Left forelimb (tissue), 1 donor: ENCODE measurements around the gene SETX.

Experiments used
- DNase-seq: peaks from one replicate; pipeline ENCODE4 v3.0.0-alpha.2; 2018; ENCODE audit warnings: low spot score

Gene SETX

GRCh38 chr9:132239999-132240840 is 114.6 kb downstream of the SETX start:
- DNase-seq: no peak

GRCh38 chr9:132239518-132239917 is 115.3 kb downstream of the SETX start:
- no peak for DNase-seq

- no peak for DNase-seq
Measured at GRCh38 chr9:132238992-132239391, 115.8 kb downstream of the SETX start.

GRCh38 chr9:132238026-132238972 is 116.5 kb downstream of the SETX start:
- DNase-seq: no peak

GRCh38 chr9:132237481-132237880 is 117.3 kb downstream of the SETX start:
- DNase-seq: no peak

- no peak for DNase-seq
Measured at GRCh38 chr9:132236662-132237311, 118.0 kb downstream of the SETX start.

- no peak for DNase-seq
Measured at GRCh38 chr9:132235894-132236661, 118.7 kb downstream of the SETX start.

GRCh38 chr9:132235125-132235524 is 119.7 kb downstream of the SETX start:
- DNase-seq: no peak

GRCh38 chr9:132234535-132234934 is 120.3 kb downstream of the SETX start:
- no peak for DNase-seq

GRCh38 chr9:132233138-132233537 is 121.6 kb downstream of the SETX start:
- DNase-seq: no peak

- DNase-seq: no peak
Measured at GRCh38 chr9:132232522-132232921, 122.3 kb downstream of the SETX start.

GRCh38 chr9:132231019-132231701 is 123.6 kb downstream of the SETX start:
- no peak for DNase-seq

GRCh38 chr9:132230605-132231004 is 124.2 kb downstream of the SETX start:
- DNase-seq: no peak

GRCh38 chr9:132228062-132228461 is 126.7 kb downstream of the SETX start:
- no peak for DNase-seq

- no peak for DNase-seq
Measured at GRCh38 chr9:132226571-132227430, 128.0 kb downstream of the SETX start.

GRCh38 chr9:132224645-132225044 is 130.1 kb downstream of the SETX start:
- no peak for DNase-seq

GRCh38 chr9:132221941-132222340 is 132.8 kb downstream of the SETX start:
- no peak for DNase-seq

- no peak for DNase-seq
Measured at GRCh38 chr9:132218208-132218607, 136.6 kb downstream of the SETX start.

GRCh38 chr9:132216861-132217619 is 137.7 kb downstream of the SETX start:
- DNase-seq: no peak
